Fibroblast of gingiva (primary cell): ENCODE measurements around the gene U2AF2.

Experiments used
- DNase-seq: peaks from one replicate; pipeline ENCODE4 v3.0.0-alpha.2; 2011; ENCODE audit warnings: low read depth

U2AF2 gene

DNA sequence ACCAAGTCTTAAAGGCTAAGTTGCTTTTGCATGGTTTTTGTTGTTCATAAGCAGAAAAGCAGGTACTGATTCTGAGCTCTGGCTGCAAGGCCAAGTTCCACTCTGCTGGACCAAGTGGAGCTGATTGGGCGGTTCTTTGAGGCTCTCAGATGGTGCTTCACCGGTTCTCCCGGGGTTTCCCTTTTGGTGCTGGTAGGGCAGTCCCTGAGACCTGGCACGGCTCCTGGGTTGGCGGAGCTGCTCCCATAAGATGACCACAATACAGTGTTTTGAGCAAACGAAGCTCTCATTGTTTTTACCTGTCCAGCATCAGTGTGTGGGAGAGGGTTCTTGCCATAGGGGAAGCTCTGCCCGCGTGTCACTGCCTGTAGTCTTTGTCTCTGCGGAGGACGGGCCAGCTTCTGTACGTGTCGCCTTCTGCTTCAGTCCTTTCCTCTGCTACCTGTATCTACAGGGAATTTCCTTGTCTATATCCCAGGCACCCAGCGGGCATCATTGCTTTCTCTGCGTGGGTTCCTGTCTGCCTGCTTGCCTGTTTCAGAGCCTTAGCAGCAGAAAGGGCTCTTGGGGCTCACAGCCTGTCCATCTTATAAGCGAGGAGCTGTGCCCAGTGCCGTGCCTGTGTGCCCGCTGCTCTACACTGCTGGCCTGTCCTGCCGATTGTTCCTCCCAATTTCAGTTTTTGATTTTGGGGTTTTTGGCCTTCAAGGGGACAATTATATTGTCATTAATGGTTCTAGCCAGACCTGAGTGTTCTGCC, 2.3 kb downstream of the U2AF2 start:
- no peak for DNase-seq

DNA sequence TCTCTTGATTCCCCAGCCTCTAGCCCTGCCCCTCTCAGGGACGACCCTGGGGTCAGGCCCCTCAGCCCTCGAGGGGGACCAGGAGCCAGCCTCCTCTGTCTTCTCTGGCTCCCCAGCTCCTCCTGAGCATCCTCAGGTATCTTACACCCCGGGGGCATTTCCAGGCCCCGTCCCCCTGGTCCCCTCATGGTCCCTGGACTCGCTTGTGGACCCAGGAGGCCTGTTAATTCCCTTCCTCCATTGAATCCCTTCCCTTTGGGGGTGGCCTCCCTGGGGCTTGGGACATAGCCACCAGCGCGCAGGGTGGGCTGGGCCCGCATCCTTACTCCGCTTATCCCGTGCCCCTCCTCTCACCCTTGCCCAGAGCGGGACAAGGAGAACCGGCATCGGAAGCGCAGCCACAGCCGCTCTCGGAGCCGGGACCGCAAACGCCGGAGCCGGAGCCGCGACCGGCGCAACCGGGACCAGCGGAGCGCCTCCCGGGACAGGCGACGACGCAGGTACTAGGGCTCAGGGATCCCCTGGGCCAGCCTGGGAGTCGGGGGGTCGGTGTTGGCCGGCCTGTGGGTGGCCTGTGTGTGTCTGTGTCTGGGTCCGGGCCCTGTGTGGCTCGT, 4.1 kb downstream of the U2AF2 start:
- DNase-seq = no peak

DNA sequence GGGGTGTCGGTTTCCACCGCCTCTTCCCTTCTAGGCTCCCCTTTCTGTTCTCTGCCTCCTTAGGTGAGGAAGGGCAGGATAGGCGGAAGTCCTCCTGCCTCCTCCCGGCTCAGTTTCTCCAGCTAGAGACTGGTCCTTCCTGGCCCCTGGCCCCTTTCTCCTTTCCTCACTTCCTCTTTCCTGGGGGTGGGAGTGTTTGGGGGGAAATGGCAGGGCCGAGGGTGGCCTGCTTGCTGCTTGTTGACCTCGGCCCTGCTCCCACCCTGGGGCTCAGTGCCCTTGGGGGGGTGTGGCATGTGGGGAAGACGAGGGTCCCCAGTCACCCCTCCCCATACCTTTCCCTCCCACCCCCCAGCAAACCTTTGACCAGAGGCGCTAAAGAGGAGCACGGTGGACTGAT, 5.0 kb downstream of the U2AF2 start:
- no peak for DNase-seq

DNA sequence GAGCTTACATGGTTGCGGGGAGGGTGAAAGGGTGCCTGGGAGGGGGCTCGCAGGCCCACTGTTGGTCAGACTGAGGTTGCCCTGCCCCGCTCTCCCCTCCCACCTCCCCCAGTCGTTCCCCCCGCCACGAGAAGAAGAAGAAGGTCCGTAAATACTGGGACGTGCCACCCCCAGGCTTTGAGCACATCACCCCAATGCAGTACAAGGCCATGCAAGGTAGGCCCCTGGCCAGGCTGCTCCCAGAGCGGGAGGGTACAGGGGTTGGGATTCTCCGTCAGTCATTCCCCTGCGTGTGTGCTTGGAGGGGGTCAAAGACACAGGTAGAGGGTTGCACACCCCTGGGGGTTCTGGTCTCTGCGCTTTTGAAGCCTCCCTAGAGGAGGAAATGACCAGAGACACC, 5.6 kb downstream of the U2AF2 start:
- DNase-seq = no peak

- DNase-seq = no peak
Observed at GRCh38 chr19:55660991-55661390, 6.2 kb downstream of the U2AF2 start.

DNA sequence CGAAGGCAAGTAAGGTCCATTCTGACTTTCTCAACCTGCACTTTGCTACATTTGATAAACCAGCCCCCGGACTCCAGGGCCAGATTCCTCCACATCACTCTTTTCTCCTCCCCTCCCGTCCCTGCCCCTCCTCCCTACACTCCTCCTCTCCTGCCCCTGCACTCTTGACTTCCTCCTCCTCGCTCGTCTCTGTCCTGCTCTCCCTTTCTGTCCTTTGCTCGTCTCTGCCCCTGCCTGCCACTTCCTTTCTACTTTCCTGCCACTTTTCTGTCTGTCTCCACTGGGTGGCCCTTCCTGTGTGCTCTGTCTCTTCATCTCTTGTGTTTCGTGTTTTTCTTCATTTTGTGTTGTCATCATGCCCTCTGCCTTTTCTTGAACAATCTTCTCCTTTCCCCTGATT, 7.0 kb downstream of the U2AF2 start:
- no peak for DNase-seq

DNA sequence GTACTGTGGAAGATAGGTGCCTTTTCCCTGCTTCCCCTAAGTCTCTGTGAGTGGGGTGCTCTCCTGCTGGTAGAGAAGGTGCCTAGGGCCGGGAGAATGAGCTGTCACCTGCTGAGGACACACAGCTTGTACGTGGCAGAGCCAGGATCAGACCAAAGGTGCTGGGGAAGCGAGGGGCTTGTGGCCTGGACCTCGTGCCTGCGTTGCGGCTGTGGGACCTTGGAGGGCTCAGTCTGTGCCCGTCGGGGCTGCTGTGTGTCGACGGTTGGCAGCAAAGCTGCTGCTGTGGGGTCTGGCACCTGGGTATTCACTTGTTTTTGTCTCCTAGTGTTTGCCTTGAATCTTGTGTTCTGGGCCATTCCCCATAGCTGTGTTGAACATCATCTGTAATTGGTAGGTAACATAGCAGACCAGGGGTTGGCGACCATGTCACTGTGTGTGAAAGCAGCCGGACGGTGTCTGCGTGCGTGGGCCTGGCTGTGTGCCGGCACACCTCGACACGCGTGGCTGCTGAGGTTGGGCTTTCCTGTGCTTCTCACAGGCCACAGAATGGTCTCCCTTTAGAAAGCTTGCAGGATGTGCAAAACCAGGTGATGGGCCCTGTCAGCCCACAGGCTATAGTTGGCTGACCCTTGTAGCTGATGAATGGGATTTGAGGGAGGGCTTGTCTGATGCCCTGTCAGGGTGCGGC, 9.2 kb downstream of the U2AF2 start:
- DNase-seq = no peak

DNA sequence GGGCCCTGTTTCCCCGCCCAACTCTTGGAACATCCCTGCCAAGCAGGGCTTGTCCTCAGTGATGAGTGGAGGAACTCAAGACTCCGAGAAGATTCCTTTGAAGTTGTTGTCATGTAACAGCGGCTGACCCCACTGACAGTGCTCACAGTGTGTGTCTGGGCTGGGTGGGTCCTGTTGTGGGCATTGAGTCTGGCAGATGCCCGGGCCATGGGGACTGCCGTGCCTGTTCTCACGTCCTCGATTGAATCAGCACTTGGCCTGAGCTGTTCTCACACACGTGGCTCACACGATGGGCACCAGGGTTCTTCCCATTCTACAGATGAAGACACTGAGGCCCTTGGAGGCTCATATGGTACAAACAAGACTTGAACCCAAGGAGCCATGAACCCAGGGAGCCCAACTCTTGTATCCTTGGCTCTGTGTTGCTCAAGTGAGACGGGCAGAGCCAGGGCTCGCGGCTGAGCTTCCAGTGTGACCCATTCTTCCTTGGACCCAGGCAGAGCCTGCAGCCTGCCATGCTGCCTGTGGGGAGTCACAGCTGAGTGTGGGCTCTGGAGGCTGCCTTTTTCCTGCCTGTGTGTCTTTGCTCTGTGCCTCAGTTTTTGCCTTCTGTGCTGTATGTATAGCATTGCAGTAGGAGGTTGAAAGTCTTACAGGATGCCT, 11.6 kb downstream of the U2AF2 start:
- no peak for DNase-seq

DNA sequence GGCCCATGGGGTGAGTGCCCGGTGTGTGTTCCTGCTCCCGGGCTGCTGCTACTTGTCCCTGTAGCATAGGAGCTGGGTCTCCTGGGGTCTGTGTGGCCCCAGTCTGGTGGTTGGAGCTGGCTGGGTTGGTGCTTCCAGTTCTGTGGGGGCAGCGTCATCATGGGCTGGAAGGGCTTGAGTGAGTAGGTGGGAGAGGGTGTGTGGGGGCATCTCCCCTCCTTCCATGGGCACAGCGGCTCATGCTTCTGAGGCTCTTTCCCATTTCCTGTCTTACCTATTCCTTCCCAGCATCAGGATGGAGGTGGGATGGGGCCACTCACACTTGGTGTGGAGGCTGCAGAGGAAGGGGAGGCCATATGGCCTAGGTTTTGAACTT, 12.2 kb downstream of the U2AF2 start:
- no peak for DNase-seq

DNA sequence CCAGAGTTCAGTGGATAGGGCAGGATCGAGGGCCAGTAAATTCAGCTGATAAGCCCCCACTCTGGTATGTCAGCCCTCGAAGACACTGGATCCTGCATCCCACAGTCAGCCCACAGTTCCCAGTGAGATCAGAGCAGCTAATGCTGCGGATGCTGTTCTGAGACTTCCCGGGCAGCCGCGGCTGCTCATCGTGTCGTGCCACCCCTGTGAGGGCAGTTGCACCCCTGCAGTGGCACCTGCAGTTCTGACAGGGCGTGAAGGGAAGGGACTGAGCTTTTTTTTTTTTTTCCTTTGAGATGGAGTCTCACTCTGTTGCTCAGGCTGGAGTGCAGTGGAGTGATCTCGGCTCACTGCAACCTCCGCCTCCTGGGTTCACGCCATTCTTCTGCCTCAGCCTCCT, 12.7 kb downstream of the U2AF2 start:
- no peak for DNase-seq

DNA sequence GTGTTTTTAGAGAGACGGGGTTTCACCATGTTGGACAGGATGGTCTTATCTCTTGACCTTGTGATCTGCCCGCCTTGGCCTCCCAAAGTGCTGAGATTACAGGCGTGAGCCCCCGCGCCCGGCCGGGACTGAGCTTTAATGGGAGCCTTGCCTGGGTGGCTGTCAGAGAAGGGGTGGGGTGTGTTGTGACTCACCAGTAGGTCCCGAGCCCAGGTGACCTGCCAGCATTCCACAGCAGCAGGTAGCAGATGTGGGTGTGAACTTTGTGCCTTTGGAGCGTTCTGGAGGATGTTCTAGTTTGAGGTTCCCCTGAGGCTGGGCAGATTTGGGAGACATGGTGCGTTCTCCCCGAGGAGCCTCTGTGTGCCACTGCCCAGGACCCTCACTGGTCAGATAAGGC, 13.1 kb downstream of the U2AF2 start:
- no peak for DNase-seq

DNA sequence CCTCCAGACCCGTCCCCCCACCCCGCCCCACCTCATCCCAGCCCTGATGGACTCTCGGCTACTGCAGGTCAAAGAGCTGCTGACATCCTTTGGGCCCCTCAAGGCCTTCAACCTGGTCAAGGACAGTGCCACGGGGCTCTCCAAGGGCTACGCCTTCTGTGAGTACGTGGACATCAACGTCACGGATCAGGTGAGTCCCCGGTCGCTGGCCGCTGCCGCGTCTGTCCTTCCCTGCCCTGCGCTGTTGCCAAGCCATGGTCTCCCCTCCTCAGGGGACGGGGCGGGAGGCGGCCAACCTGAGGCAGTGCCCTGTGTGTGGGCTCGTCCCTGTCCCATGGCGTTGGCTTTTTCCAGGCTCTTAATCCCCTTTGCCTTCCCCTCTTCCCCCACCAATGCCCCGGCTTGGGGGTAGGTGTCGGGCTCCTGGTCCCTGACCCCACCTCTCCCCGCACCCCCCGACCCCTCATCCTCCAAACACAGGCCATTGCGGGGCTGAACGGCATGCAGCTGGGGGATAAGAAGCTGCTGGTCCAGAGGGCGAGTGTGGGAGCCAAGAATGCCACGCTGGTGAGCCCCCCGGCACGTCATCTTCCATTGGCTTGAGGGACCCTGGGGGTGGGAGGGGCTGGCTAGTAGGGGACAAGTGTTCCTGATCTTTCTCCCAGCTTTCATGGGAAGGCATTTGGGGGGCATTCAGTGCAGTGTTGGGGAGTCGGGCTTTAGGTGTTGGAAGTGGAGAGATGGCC, 13.9 kb downstream of the U2AF2 start:
- no peak for DNase-seq

DNA sequence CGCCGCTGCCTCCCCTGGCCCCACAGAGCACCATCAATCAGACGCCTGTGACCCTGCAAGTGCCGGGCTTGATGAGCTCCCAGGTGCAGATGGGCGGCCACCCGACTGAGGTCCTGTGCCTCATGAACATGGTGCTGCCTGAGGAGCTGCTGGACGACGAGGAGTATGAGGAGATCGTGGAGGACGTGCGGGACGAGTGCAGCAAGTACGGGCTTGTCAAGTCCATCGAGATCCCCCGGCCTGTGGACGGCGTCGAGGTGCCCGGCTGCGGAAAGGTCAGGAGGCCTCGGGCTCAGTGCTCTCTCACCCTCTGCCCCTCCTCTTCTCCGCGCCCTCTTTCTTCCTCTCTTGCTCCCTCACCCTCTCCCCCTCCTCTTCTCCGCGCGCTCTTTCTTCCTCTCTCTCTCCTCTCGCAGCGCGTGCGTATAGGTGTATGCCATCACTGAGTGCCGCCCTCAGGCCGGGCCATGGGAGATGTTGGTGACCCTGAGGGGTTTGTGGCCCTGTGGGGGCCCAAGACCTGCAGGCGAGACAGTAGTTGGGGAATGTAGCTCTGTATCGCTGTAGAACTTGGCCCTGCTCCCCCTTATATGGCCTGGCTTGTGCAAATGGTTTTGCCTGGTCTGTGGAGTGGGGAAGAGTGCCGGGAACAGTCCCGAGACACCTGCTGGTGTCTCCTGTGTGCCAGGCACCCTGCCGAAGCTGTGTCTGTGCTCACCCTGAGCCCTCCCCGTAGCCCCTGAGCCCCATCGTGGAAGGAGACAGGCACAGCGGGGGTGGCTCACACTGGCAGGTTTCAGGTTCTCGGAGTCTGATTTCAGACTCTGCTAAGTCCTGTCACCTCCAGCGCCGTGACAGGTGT, 14.8 kb downstream of the U2AF2 start:
- no peak for DNase-seq

GRCh38 chr19:55670280-55671053, 15.6 kb downstream of the U2AF2 start:
- DNase-seq = peak; percentile 49

GRCh38 chr19:55671054-55671378, 16.2 kb downstream of the U2AF2 start:
- DNase-seq = no peak

DNA sequence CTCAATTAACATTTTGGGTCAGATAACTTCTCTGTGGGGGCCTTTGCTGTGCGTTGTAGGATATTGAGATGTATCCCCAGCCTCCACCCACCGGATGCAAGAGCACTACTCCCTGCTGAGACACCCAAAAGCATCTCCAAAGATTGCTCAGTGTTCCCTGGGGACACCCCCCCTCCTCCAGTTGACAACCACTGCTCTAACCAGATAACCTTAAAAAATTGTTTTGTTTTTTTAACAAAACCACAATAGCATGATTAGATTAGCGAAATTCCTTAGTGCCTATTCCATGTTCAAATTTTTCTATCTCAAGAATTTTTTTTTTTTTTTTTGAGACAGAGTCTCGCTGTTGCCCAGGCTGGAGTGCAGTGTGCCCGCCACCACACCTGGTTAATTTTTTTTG, 17.6 kb downstream of the U2AF2 start:
- no peak for DNase-seq

- DNase-seq = no peak
Observed at GRCh38 chr19:55673465-55673864, 18.6 kb downstream of the U2AF2 start.

GRCh38 chr19:55673889-55674288, 19.1 kb downstream of the U2AF2 start:
- DNase-seq = no peak

DNA sequence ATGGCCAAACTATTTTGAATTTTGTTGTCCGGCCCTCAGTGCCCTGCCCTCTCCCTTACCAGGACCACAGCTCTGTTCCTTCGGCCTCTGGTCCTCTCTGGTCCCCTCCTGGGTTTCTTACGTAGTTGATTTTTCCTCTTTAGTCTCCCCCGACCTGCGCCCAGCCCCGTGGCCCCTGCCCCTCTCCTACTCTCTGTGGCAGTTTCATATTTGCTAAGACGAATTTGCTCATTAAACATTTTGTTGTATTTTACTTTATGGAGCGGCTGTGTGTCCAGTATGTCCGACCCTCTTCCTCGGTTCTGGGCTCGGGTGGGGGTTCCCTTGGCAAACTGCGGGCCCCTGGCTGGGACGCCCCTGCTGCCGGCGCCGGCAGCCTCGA, 19.6 kb downstream of the U2AF2 start:
- no peak for DNase-seq

DNA sequence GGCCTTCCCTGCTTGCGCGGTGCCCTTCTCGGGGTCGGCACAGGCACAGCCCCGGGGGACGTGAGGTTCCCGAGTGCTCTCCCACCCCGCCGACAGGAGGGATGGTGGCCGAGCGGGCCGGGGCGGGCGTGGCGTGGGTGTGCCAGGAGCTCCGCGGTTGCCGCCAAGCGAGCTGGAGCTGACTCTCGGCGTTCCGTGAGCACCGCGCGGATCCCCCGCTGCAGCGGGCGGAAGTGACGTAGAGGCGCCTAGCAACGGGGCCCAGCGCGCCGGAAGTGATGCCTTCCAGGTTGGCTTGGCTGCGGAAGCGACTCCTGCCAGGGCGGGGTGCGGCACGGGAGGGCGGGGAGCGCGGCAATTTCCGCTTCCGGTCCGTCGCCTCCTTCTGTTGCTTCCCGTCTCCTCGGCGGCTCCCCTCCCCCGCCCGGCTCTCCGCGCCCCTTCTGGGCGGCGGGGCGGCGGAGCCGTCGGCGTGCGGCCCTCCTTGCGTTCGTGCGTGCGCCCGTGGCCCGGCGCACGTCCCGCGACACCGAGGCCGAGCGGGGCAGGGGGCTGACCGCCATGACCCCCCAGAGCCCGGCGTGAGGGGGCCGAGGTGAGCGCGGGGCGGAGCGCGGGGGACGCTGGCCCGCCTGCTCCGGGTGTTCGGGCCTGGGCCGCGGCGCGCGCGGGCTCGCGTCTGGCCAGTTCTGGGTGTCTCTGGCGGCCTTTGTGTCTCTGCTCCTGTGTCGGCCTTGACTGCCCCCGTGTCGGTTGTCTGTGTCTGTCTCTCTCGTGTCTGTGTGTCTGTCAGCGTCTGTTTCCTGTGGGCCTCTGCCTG, 20.2 kb downstream of the U2AF2 start, which contains the start of gene EPN1:
Gene EPN1 (plus strand): TSS at position 386 of the 820 bp plus-strand sequence. CDS start 3,402 bp downstream, outside the sequence.
- peak; percentile 97 for DNase-seq
